ENCODE data around the gene RNF223.
"Not testable (repeated sequence)": the region's sequence is repeated elsewhere in the genome, so short reads cannot be mapped to it uniquely, and the experiment has no call there.

Gene RNF223

DNA sequence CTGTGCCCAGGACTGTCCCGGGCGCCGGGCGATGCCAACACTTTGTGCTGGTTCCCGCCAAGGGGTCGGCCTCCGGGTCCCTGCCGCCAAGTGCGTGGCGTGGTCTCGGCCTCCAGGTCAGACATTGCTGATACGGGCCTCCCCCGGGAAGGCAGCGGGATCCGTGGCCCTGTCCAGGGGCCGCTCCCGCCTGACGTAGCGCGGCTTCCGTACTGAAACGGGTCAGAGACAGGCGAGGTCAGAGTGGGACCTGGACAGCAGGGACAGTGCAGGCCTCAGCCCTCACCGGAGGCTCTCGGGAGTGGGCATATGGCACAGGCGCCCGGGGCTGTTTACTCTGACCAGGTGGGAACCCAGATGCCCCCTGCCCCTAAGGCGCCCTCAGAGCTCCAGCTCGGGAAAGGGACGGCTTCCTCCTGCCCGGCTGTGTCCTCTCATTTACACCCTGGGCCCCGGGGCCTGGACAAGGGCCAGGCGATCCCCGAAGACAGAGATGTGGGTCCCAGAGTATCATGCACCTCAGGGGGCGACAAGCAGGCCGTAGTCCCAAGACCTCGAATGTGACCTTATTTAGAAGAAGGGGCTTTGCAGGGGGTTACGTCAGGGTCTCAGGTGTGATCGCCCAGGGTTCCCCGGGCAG lies 8.8 kb upstream of the RNF223 start:
- TF ChIP-seq, protein P1, sequence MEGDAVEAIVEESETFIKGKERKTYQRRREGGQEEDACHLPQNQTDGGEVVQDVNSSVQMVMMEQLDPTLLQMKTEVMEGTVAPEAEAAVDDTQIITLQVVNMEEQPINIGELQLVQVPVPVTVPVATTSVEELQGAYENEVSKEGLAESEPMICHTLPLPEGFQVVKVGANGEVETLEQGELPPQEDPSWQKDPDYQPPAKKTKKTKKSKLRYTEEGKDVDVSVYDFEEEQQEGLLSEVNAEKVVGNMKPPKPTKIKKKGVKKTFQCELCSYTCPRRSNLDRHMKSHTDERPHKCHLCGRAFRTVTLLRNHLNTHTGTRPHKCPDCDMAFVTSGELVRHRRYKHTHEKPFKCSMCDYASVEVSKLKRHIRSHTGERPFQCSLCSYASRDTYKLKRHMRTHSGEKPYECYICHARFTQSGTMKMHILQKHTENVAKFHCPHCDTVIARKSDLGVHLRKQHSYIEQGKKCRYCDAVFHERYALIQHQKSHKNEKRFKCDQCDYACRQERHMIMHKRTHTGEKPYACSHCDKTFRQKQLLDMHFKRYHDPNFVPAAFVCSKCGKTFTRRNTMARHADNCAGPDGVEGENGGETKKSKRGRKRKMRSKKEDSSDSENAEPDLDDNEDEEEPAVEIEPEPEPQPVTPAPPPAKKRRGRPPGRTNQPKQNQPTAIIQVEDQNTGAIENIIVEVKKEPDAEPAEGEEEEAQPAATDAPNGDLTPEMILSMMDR (IDR thresholded peaks at IDR 0.05; ENCODE audit: low read depth, low read length), result no peak
- no peak overlapping the region for H3K4me3 ChIP-seq (ENCODE audit: low read depth, low read length)
- no peak for DNase-seq (ENCODE audit: low read depth, low spot score)
- in situ Hi-C loops (cut with HindIII; ENCODE audit: low sequenced_read_pairs), result no loop called here

DNA sequence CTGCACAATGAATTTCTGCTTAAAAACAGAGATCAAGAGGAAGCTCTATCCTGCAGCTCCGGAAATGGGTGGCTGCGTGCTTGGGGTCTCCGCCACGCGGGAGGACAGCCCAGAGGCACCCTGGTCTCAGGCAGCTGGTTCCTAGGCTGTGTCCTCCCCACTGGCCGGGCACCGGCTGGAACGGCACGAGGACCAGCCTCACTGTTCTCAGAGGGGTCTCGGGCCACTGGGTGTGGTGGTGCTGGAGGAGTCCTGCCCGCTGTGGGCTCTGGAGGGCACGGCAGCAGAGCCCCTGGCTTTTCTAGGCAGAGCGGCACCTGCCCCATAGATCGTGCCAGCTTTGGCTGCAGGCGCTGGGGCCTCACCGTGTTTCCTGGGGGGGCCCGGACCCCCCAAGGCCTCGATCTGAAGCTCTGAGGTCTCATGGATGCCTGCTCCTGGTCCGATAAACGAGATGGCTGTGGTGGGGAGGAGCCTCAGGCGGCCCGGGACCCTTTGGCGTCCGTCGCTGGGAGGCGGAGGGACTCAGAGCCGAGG lies 8.2 kb upstream of the RNF223 start:
- no peak overlapping the region for H3K4me3 ChIP-seq (ENCODE audit: low read depth, low read length)
- no peak for DNase-seq (ENCODE audit: low read depth, low spot score)
- TF ChIP-seq, protein P1 (IDR thresholded peaks at IDR 0.05; ENCODE audit: low read depth, low read length), result no peak
- in situ Hi-C loops (cut with HindIII; ENCODE audit: low sequenced_read_pairs), result no loop called here

DNA sequence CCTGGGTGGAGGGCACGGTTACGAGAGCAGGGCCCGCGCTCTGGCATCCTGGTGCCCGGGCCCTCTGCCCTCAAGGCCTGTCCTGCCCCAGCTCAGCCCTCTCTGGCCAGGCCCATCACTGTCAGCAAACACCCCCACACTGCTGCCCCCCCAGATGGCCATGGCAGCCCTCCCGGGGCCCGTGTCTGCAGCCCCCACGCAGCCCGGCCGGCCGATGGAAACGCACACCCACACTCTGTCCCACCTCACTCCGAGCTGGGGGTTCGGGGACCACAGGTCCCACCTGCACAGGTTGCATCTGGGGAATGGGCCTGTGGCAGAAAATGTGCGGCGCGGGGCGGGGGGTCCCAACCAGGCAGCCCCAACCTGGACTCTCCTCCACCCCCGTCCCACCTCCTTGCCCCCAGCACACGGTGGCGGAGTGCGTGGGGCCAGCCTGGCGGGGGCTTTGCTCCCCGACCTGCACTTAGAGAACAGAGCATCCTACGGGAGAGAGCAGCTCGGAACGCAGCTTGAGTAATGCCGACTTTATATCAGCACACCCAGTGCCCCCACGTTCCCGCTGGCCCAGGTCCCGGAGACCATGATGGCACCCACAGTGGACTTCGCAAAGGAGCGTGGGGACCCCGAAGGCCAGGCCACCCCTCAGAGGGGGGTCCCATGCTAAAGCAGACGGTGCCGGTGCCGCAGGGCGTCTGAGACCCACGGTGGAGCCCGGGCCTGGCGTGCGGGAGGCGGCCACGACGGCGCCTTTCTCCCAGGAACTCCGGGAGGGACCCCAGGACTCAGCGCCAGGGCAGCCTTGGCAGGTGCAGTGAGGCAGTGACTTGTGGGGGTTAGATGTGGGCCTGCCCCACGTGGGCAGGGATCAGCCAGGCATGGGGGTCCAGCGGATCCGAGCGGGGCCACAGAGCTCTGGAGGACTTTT lies 7.5 kb upstream of the RNF223 start:
- DNase-seq (ENCODE audit: low read depth, low spot score), result no peak
- in situ Hi-C loops (cut with HindIII; ENCODE audit: low sequenced_read_pairs), result no loop called here
- TF ChIP-seq, protein P1 (IDR thresholded peaks at IDR 0.05; ENCODE audit: low read depth, low read length), result no peak
- H3K4me3 ChIP-seq (ENCODE audit: low read depth, low read length), result no peak overlapping the region

DNA sequence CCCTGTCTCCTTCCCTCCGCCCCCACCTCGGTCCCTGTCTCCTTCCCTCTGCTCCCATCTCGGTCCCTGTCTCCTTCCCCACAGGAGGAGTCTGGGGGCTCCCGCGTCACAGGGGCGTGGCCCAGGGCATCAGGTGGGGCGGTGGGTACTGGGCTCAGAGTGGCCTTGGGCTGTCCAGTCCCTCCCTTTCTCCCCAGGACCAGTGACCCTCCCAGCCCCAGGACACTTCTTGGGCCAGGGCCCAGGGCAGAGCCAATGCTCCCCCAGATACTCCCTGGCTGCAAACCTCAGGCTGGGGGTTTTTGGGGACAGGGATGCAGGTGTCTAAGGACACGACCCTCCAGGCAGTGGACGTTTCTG lies 6.8 kb upstream of the RNF223 start:
- in situ Hi-C loops (cut with HindIII; ENCODE audit: low sequenced_read_pairs), result no loop called here

DNA sequence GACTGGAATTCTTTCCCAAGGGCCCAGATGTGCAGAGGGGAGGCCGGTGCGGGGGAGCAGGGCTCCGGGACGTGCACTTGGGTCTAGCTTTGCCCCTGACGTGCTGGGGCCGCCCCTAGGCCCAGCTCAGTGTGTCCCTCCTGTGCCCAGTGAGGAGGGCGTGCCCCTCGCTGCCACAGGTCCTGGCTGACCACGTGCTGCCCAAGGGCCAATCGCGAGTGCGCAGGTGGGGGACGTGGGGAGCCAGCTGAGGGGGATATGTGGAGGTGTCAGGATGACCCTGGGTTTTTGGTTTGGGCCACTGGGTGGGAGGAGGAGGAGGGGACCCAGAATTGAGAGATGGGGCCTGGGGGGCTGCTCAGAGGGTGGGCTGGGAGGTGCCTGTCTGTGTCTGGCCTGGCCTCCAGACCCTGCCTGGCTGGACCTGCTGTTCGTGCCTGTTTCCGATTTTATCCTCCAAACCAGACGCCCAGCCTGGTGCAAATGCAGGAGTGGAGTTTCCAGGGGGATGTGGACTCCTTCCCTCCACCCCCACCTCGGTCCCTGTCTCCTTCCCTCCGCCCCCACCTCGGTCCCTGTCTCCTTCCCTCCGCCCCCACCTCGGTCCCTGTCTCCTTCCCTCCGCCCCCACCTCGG lies 6.1 kb upstream of the RNF223 start:
- in situ Hi-C loops (cut with HindIII; ENCODE audit: low sequenced_read_pairs), result no loop called here
- TF ChIP-seq, protein P1 (IDR thresholded peaks at IDR 0.05; ENCODE audit: low read depth, low read length), result no peak
- DNase-seq (ENCODE audit: low read depth, low spot score), result no peak
- H3K4me3 ChIP-seq (ENCODE audit: low read depth, low read length), result no peak overlapping the region

More for the DNA sequence above, 6.8 kb upstream of the RNF223 start:
- DNase-seq (ENCODE audit: low read depth, low spot score), result no peak
- TF ChIP-seq, protein P1 (IDR thresholded peaks at IDR 0.05; ENCODE audit: low read depth, low read length), result no peak
- H3K4me3 ChIP-seq (ENCODE audit: low read depth, low read length), result no peak overlapping the region

DNA sequence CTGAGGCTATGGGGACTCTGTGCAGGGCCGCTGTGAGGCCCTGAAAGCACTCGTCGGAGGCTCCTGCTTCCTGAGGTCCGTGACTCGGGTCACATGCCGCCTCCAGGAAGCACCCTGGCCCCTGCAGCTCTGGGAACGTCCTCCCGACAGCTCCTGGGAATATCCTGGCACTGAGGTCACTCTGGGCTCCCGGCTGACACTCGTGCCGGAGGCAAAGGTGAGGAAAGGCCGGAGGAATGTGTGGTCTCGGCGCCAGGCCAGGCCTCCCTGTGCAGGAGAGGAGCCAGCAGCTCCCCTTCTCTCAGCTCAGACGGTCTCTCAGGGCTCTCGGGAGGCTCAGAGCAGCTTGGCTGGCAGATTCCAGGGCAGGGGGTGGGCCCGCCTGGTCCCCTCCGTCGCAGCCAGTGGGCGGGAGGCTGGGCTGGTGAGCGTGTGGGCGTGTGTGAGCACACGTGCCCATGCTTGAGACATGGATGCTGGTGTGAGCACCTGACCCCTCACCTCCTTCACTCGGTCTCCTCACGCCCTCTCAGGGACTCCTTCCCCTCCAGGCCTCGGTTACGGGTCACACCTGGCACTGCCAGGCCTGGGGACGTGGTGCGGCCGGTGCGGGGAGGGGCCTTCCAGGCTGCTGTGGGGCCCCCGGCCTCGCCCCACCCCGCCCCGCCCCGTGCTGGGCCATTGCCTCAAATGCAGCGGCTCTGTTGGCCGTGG lies 5.5 kb upstream of the RNF223 start:
- no peak overlapping the region for H3K4me3 ChIP-seq (ENCODE audit: low read depth, low read length)
- in situ Hi-C loops (cut with HindIII; ENCODE audit: low sequenced_read_pairs), result no loop called here
- TF ChIP-seq, protein P1 (IDR thresholded peaks at IDR 0.05; ENCODE audit: low read depth, low read length), result no peak
- peak; percentile 70 for DNase-seq (ENCODE audit: low read depth, low spot score)

DNA sequence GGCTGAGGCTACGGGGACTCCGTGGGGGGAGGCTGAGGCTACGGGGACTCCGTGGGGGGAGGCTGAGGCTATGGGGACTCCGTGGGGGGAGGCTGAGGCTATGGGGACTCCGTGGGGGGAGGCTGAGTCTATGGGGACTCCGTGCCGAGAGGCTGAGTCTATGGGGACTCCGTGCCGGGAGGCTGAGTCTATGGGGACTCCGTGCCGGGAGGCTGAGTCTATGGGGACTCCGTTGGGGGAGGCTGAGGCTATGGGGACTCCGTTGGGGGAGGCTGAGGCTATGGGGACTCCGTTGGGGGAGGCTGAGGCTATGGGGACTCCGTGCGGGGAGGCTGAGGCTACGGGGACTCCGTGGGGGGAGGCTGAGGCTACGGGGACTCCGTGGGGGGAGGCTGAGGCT lies 3.3 kb upstream of the RNF223 start:
- H3K4me3 ChIP-seq (ENCODE audit: low read depth, low read length); DNase-seq (ENCODE audit: low read depth, low spot score); in situ Hi-C loops (cut with HindIII; ENCODE audit: low sequenced_read_pairs): not testable (repeated sequence)
